Left ventricle myocardium inferior (tissue), 1 donor: ENCODE measurements around the gene HMGN3. TPM values are rescaled to one million over a fixed set of nuclear protein-coding genes. Genes with fewer than 3 reads are reported as not detected.
A peak's percentile ranks its signal among the peaks of the same experiment; 100 is the strongest.

ENCODE experiments used
- DNase-seq: peaks from one replicate; pipeline ENCODE4 v3.0.0-alpha.2; 2020
- H3K27ac ChIP-seq: fragments of 200-600 bp; replicated peaks from 2 replicates; pipeline ENCODE4 v1.8.0; 2021
- H3K27me3 ChIP-seq: fragments of 200-600 bp; 2 replicates; pipeline ENCODE4 v1.8.0; 2021; ENCODE audit warnings: low read depth
- H3K36me3 ChIP-seq: fragments of 200-600 bp; 2 replicates; pipeline ENCODE4 v1.8.0; 2021
- H3K4me1 ChIP-seq: fragments of 200-600 bp; 2 replicates; pipeline ENCODE4 v1.8.0; 2021
- H3K4me3 ChIP-seq: fragments of 200-600 bp; 2 replicates; pipeline ENCODE4 v1.8.0; 2021; ENCODE audit warnings: mild to moderate bottlenecking, moderate library complexity
- H3K9me3 ChIP-seq: fragments of 200-600 bp; replicated peaks from 2 replicates; pipeline ENCODE4 v1.8.0; 2021
- CTCF ChIP-seq: fragments of 200-600 bp; IDR thresholded peaks from 2 replicates; pipeline ENCODE4 v1.8.0; 2021; ENCODE audit warnings: antibody characterized with exemption, mild to moderate bottlenecking, borderline replicate concordance
- intact Hi-C: fragments of 100-400 bp; cut with micrococcal nuclease; formaldehyde crosslinking; loops from one replicate; pipeline ENCODE4 v1.11.0; 2022
- total RNA-seq: library from RNA; stranded (reverse); fragmentation: NEBNext Ultra II Directional; extraction: Animal tissue kit (Norgen Biotek cat#: 25700); gene quantifications from one replicate; pipeline ENCODE4 v1.2.1, GENCODE V29; 2021
- donor health status: DM: no; HTN: yes; CAD: no; lungs with severe emphysema.

HMGN3 gene
- total RNA-seq, 1 donor from 2014 or later: 168 TPM

- Histone ChIP-seq H3K36me3 (no peaks in the 10 kb centered on the region), H3K9me3 (no peaks in the 10 kb centered on the region), H3K4me3 (no peak overlapping the region), H3K27me3 (no peaks in the 10 kb centered on the region), H3K4me1 (peaks cover 39% of the 10 kb centered on the region), H3K27ac (no peak overlapping the region)
- no peak for TF ChIP-seq CTCF
- intact Hi-C loops: no loop called here
- DNase-seq: no peak
Measured at GRCh38 chr6:79225717-79226599, 8.5 kb downstream of the HMGN3 start.

- H3K27me3 ChIP-seq: no peaks in the 10 kb centered on the region
- no peaks in the 10 kb centered on the region for H3K36me3 ChIP-seq
- H3K4me1 ChIP-seq: peaks cover 29% of the 10 kb centered on the region
- no peak overlapping the region for H3K27ac ChIP-seq
- intact Hi-C loops: no loop called here
- peaks cover 7% of the 10 kb centered on the region for H3K9me3 ChIP-seq
- no peak overlapping the region for H3K4me3 ChIP-seq
- no peak for DNase-seq
- no peak for TF ChIP-seq CTCF
Measured at GRCh38 chr6:79223611-79224404, 10.7 kb downstream of the HMGN3 start.

GRCh38 chr6:79215213-79215824 lies 19.2 kb downstream of the HMGN3 start:
- no peak for TF ChIP-seq CTCF
- no peak for DNase-seq

GRCh38 chr6:79212859-79213258 lies 21.6 kb downstream of the HMGN3 start:
- DNase-seq: no peak
- intact Hi-C loops: no loop called here
- no peak for TF ChIP-seq CTCF

More at GRCh38 chr6:79215213-79215824, 19.2 kb downstream of the HMGN3 start:
- H3K27me3 ChIP-seq: no peaks in the 10 kb centered on the region
- H3K36me3 ChIP-seq: peaks cover 4% of the 10 kb centered on the region
- peaks cover 53% of the 10 kb centered on the region for H3K4me1 ChIP-seq
- peaks cover 7% of the 10 kb centered on the region for H3K9me3 ChIP-seq
- peak overlapping the region; percentile 2 for H3K27ac ChIP-seq
- no peak overlapping the region for H3K4me3 ChIP-seq
- intact Hi-C loops: no loop called here

GRCh38 chr6:79208816-79209215 lies 25.7 kb downstream of the HMGN3 start:
- intact Hi-C loops: no loop called here
- H3K4me1 ChIP-seq: peaks cover 33% of the 10 kb centered on the region
- H3K36me3 ChIP-seq: peaks cover 37% of the 10 kb centered on the region
- H3K9me3 ChIP-seq: no peaks in the 10 kb centered on the region
- no peaks in the 10 kb centered on the region for H3K27me3 ChIP-seq
- H3K4me3 ChIP-seq: no peak overlapping the region
- H3K27ac ChIP-seq: no peak overlapping the region
- DNase-seq: no peak
- no peak for TF ChIP-seq CTCF

More at GRCh38 chr6:79212859-79213258, 21.6 kb downstream of the HMGN3 start:
- H3K27me3 ChIP-seq: no peaks in the 10 kb centered on the region
- no peak overlapping the region for H3K27ac ChIP-seq
- peaks cover 12% of the 10 kb centered on the region for H3K36me3 ChIP-seq
- no peak overlapping the region for H3K4me3 ChIP-seq
- H3K4me1 ChIP-seq: peaks cover 60% of the 10 kb centered on the region
- H3K9me3 ChIP-seq: no peaks in the 10 kb centered on the region
